Measurements from ENCODE around the gene MAGI3.
"Not testable (repeated sequence)": the region's sequence is repeated elsewhere in the genome, so short reads cannot be mapped to it uniquely, and the experiment has no call there.

The MAGI3 gene

DNA sequence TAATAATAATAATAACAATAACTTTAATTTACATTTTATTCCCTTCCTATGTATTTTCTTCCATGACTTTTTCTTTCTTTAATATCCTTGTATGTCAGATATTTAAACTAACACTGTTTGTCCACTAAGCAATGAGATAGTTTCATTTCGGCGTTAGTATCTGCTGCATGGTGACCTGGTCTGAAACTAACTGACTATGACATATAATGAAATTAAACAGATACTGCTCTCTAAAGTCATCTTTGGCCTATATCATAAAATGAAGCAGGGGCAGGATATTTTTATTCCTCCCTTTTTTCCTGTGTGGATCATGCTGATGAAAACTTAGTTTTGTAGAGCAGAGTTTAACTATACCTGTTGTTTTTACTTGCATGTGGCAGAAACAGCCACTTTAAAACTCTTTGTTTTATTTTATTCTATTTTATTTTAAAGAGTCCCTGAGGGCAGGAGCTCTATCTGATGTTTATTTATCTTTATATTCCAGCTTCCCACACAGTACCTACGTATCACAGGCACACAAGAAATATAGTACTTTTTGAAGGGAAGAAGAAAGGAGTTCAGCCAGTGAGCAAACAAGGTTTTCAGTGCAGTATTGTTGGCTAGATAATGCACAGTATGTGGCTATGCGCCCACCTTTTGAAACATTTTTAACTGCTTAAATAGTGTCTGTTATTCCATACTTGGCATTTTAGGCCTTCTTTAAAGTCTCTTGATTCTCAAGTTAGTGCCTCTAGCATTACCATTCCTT is 203.4 kb downstream of the MAGI3 start:
- no peaks in the 10 kb centered on the region for H3K27me3 ChIP-seq (ENCODE audit: control insufficient read depth in 1 of 2, insufficient read depth in 2 of 2, low read length in 2 of 2)
- H3K9ac ChIP-seq (ENCODE audit: low read length), result no peak overlapping the region
- H3K36me3 ChIP-seq (ENCODE audit: insufficient read depth, low read length), result peaks cover 9% of the 10 kb centered on the region
- H3K4me3 ChIP-seq (ENCODE audit: low read depth in 1 of 2, low read length in 2 of 2), result no peak overlapping the region
- no peaks in the 10 kb centered on the region for H3K9me3 ChIP-seq (ENCODE audit: low read length)
- peak overlapping the region; percentile 41 for H3K27ac ChIP-seq (ENCODE audit: low read depth, low read length)
- H3K4me1 ChIP-seq (ENCODE audit: insufficient read depth, low read length), result no peaks in the 10 kb centered on the region

DNA sequence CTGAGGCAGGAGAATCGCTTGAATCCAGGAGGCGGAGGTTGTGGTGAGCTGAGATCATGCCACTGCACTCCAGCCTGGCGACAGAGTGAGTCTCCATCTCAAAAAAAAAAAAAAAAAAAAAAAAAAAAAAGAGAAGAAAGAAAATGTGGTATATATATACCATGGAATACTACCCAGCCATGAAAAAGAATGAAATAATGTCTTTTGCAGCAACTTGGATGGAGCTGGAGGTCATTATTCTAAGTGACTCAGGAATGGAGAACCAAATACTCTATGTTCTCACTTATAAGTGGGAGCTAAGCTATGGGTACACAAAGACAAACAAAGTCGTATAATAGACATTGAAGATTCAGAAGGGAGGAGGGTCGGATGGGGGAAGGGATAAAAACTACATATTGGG is 214.2 kb downstream of the MAGI3 start:
- H3K4me1 ChIP-seq (ENCODE audit: insufficient read depth, low read length); H3K9me3 ChIP-seq (ENCODE audit: low read length); H3K27ac ChIP-seq (ENCODE audit: low read depth, low read length); H3K36me3 ChIP-seq (ENCODE audit: insufficient read depth, low read length); H3K4me3 ChIP-seq (ENCODE audit: low read depth in 1 of 2, low read length in 2 of 2); H3K27me3 ChIP-seq (ENCODE audit: control insufficient read depth in 1 of 2, insufficient read depth in 2 of 2, low read length in 2 of 2); H3K9ac ChIP-seq (ENCODE audit: low read length): not testable (repeated sequence)

DNA sequence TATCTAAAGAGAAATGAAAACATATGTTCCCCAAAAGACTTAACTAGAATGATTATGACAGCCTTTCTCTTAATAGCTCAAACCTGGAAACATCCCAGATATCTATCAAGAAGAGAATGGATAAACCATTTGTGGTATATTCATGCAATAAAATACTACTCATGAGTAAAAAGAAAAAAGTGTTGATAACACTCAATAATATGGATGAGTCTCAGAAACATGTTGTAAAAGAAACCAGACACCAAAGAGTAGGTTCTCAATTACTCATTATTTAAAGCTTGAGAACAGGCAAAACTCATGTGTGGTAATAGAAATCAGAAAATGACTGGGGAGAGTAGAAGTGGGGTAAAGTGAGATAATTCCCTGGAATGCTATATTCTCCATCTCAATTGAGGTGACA is 214.8 kb downstream of the MAGI3 start:
- Histone ChIP-seq H3K27me3 (ENCODE audit: control insufficient read depth in 1 of 2, insufficient read depth in 2 of 2, low read length in 2 of 2) (no peaks in the 10 kb centered on the region), H3K9me3 (ENCODE audit: low read length) (no peaks in the 10 kb centered on the region), H3K36me3 (ENCODE audit: insufficient read depth, low read length) (no peaks in the 10 kb centered on the region), H3K9ac (ENCODE audit: low read length) (no peak overlapping the region), H3K4me3 (ENCODE audit: low read depth in 1 of 2, low read length in 2 of 2) (no peak overlapping the region), H3K4me1 (ENCODE audit: insufficient read depth, low read length) (peaks cover 3% of the 10 kb centered on the region), H3K27ac (ENCODE audit: low read depth, low read length) (no peak overlapping the region)

DNA sequence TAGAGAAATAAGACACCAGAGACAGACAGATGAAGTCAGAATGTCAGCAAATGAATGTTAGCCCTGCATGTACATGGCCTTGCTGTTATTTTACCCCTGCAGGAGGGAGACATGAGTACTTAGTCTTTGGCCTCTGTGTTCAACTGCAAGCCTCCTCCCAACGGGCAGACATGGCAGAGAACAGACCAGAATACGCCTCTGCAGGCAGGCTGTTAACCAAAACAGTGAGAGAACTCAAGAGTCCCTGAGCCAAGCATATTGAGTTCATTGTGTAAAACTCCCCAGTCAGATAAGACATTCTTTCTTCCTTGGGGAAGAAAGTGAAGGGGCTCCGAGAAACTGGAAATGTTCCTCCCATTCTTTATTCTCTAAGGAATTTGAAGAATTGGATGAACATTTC is 218.1 kb downstream of the MAGI3 start:
- Histone ChIP-seq H3K4me3 (ENCODE audit: low read depth in 1 of 2, low read length in 2 of 2) (no peak overlapping the region), H3K27ac (ENCODE audit: low read depth, low read length) (no peak overlapping the region), H3K9ac (ENCODE audit: low read length) (no peak overlapping the region), H3K9me3 (ENCODE audit: low read length) (no peaks in the 10 kb centered on the region), H3K4me1 (ENCODE audit: insufficient read depth, low read length) (peaks cover 3% of the 10 kb centered on the region), H3K27me3 (ENCODE audit: control insufficient read depth in 1 of 2, insufficient read depth in 2 of 2, low read length in 2 of 2) (no peaks in the 10 kb centered on the region), H3K36me3 (ENCODE audit: insufficient read depth, low read length) (no peaks in the 10 kb centered on the region)

DNA sequence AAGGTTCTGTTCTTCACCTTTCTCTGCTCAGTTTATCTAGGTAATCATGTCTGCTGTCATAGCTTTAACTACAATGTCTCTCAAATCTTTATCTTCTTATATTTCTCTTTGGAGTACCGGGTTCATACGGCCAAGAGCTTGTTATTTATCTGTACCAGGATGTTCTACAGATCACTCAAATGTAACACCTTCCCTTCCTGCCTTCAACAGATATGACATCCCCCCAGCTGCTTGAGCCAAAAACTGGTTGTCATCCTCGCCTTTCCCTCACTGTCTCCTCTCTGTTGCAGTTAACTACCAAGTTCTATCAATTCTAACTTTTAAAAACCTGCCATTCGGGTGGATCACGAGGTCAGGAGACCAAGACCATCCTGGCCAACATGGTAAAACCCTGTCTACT is 220.1 kb downstream of the MAGI3 start:
- no peaks in the 10 kb centered on the region for H3K36me3 ChIP-seq (ENCODE audit: insufficient read depth, low read length)
- H3K27ac ChIP-seq (ENCODE audit: low read depth, low read length), result no peak overlapping the region
- H3K4me1 ChIP-seq (ENCODE audit: insufficient read depth, low read length), result peaks cover 3% of the 10 kb centered on the region
- H3K27me3 ChIP-seq (ENCODE audit: control insufficient read depth in 1 of 2, insufficient read depth in 2 of 2, low read length in 2 of 2), result no peaks in the 10 kb centered on the region
- no peak overlapping the region for H3K9ac ChIP-seq (ENCODE audit: low read length)
- no peaks in the 10 kb centered on the region for H3K9me3 ChIP-seq (ENCODE audit: low read length)
- no peak overlapping the region for H3K4me3 ChIP-seq (ENCODE audit: low read depth in 1 of 2, low read length in 2 of 2)

DNA sequence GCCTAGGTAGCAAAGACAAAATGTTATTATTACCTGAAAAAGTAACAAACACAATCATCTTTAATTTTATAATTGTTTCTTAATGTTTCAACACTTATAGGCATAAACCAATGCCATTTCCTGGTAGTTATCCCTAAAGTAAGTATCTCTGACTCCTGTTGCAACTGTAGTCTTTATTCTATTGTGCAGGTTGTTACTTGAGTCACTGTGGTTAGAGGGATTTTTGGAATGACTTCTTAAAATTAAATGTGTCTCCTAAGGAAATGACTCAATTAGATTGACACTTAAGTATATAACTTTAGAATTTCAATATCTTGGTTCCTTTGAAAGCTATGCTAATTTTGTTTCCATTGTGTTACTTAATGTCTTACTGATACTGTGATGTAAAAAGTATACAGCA is 225.1 kb downstream of the MAGI3 start:
- no peak overlapping the region for H3K4me3 ChIP-seq (ENCODE audit: low read depth in 1 of 2, low read length in 2 of 2)
- H3K9ac ChIP-seq (ENCODE audit: low read length), result no peak overlapping the region
- H3K27ac ChIP-seq (ENCODE audit: low read depth, low read length), result no peak overlapping the region
- no peaks in the 10 kb centered on the region for H3K27me3 ChIP-seq (ENCODE audit: control insufficient read depth in 1 of 2, insufficient read depth in 2 of 2, low read length in 2 of 2)
- no peaks in the 10 kb centered on the region for H3K36me3 ChIP-seq (ENCODE audit: insufficient read depth, low read length)
- H3K9me3 ChIP-seq (ENCODE audit: low read length), result no peaks in the 10 kb centered on the region
- H3K4me1 ChIP-seq (ENCODE audit: insufficient read depth, low read length), result peaks cover 13% of the 10 kb centered on the region

DNA sequence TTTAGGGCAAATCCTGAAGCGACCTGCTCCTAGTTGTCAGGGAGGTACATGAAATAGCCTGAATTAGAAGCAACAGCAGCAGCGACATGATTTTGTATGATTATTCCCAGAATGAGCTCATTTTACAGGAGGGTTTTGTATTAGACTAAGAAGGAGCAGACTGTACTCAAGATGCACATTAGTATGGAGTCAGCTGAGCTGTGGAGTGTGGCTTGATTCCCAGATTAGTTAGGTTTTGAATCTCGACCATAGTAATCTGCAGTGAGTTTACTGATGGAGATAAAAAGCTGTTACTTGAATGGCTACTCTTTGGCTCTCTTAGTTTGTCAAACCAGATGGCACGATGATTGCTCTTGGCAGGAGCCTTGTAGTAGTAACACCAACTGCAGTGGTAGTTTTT is 225.8 kb downstream of the MAGI3 start:
- H3K9me3 ChIP-seq (ENCODE audit: low read length), result no peaks in the 10 kb centered on the region
- no peak overlapping the region for H3K9ac ChIP-seq (ENCODE audit: low read length)
- no peak overlapping the region for H3K4me3 ChIP-seq (ENCODE audit: low read depth in 1 of 2, low read length in 2 of 2)
- no peak overlapping the region for H3K27ac ChIP-seq (ENCODE audit: low read depth, low read length)
- no peaks in the 10 kb centered on the region for H3K36me3 ChIP-seq (ENCODE audit: insufficient read depth, low read length)
- H3K4me1 ChIP-seq (ENCODE audit: insufficient read depth, low read length), result peaks cover 13% of the 10 kb centered on the region
- no peaks in the 10 kb centered on the region for H3K27me3 ChIP-seq (ENCODE audit: control insufficient read depth in 1 of 2, insufficient read depth in 2 of 2, low read length in 2 of 2)

DNA sequence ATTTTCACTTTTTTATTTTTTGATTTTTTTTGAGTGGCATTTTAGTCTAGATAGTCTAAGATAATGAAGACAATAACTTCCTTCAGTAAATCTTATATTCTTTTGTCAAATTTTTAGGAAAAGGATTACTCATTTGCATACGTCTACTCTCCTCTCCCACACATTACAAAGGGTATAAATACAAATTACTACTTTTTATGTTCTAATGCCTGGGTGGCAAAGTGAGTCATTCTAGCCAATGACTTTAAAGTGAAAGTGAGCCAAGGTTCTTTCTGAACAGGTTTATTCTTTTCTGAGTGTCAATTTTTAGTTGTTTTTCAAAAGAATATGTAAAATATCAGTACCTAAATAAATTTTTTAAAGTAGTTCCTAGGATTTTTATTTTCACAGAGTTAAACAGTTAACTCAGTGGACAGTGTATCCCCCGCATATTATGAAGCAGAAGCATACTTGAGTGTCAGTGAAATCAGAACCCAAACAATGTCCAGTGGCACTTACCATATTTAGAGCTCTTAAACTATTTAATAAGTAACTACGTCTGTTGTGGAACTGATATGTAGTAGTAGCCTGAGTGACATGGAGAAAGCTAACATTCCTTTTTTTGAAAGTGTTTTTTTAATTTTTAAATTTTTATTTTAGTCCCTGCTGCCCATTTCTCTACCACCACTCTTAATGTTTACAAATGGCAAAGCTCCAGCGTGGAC is 227.3 kb downstream of the MAGI3 start:
- H3K4me1 ChIP-seq (ENCODE audit: insufficient read depth, low read length), result peaks cover 13% of the 10 kb centered on the region
- no peak overlapping the region for H3K9ac ChIP-seq (ENCODE audit: low read length)
- H3K4me3 ChIP-seq (ENCODE audit: low read depth in 1 of 2, low read length in 2 of 2), result no peak overlapping the region
- H3K9me3 ChIP-seq (ENCODE audit: low read length), result no peaks in the 10 kb centered on the region
- no peaks in the 10 kb centered on the region for H3K36me3 ChIP-seq (ENCODE audit: insufficient read depth, low read length)
- H3K27ac ChIP-seq (ENCODE audit: low read depth, low read length), result no peak overlapping the region
- H3K27me3 ChIP-seq (ENCODE audit: control insufficient read depth in 1 of 2, insufficient read depth in 2 of 2, low read length in 2 of 2), result no peaks in the 10 kb centered on the region

DNA sequence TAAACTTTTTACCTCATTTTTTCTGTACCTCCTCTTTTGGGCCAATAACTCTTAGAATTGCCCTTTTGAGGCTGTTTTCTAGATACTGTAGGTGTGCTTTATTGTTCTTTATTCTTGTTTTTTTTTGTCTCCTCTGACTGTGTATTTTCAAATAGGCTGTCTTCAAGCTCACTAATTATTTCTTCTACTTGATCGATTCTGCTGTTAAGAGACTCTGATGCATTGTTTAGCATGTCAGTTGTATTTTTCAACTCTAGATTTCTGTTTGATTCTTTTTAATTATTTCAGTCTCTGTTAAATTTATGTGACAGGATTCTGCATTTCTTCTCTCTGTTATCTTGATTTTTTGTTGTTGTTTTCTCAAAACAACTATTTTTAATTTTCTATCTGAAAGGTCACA is 238.7 kb downstream of the MAGI3 start:
- H3K9ac ChIP-seq (ENCODE audit: low read length), result no peak overlapping the region
- no peaks in the 10 kb centered on the region for H3K9me3 ChIP-seq (ENCODE audit: low read length)
- H3K27me3 ChIP-seq (ENCODE audit: control insufficient read depth in 1 of 2, insufficient read depth in 2 of 2, low read length in 2 of 2), result no peaks in the 10 kb centered on the region
- H3K36me3 ChIP-seq (ENCODE audit: insufficient read depth, low read length), result peaks cover 10% of the 10 kb centered on the region
- no peaks in the 10 kb centered on the region for H3K4me1 ChIP-seq (ENCODE audit: insufficient read depth, low read length)
- H3K4me3 ChIP-seq (ENCODE audit: low read depth in 1 of 2, low read length in 2 of 2), result no peak overlapping the region
- H3K27ac ChIP-seq (ENCODE audit: low read depth, low read length), result no peak overlapping the region

DNA sequence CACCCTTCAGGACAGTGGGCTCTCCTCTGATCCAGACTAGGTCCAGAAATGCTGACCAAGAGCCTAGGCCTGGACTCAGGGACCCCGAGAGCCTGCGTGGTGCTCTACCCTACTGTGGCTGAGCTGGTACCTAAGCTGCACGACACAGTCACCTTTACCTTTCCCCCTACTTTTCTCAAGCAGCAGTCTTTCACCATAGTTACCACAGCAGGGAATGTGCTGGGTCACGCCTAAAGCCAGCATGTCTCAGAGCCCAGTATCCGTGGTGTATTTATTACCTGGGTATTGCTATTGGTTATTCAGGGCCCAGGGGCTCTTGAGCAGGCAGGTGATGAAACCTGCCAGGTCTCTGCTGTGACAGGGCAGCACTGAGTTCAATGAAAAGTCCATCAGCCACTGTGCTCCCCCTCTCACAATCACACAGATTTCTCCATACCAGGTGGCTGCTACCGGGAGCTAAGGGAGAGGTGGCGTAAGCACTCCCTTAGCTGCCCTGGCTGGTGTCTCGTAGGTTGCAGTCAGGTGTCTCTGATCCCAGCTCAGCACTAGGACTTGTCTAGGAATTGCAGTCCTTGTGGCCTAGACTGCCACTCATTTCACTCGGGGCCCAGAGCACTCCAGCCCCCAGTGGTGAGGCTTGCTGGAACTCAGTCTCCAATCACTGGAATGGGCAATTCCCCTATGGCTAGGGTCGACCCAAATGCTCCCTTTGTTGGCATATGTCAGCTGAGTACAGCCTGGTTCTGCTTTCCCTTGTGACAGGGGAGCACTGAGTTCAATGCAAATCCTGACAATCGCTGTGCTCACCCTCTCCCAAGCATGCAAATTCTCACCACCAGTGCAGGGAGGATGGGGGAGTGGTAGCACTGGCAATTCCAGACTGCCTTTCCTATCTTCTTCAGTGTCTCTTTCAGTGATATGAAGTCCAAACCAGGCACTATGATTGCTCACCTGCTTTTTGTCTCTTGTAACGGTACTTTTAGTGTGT is 240.3 kb downstream of the MAGI3 start:
- Histone ChIP-seq H3K27me3 (ENCODE audit: control insufficient read depth in 1 of 2, insufficient read depth in 2 of 2, low read length in 2 of 2) (no peaks in the 10 kb centered on the region), H3K36me3 (ENCODE audit: insufficient read depth, low read length) (peaks cover 10% of the 10 kb centered on the region), H3K27ac (ENCODE audit: low read depth, low read length) (no peak overlapping the region), H3K9ac (ENCODE audit: low read length) (no peak overlapping the region), H3K9me3 (ENCODE audit: low read length) (no peaks in the 10 kb centered on the region), H3K4me3 (ENCODE audit: low read depth in 1 of 2, low read length in 2 of 2) (no peak overlapping the region), H3K4me1 (ENCODE audit: insufficient read depth, low read length) (no peaks in the 10 kb centered on the region)

DNA sequence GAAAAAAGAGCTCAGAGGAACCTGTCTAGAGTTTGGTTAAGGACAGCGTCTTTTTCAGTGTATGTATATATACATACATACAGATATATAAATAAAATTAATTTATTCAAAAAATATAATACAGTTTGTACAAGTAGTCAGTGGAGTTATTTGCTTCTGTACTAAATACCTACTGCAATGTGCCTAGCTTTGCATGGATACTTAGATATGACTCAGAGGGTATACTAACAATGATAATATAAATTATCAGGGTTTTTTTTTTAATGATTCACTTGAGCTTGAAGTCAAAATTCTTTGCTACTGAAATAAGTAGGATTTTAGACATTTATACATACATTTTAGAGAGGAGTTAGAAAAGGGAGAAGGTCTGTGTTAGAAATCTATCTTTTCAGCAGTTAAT is 251.1 kb downstream of the MAGI3 start:
- no peaks in the 10 kb centered on the region for H3K4me1 ChIP-seq (ENCODE audit: insufficient read depth, low read length)
- H3K9ac ChIP-seq (ENCODE audit: low read length), result no peak overlapping the region

More for the DNA sequence above, 251.1 kb downstream of the MAGI3 start:
- Histone ChIP-seq H3K27ac (ENCODE audit: low read depth, low read length) (no peak overlapping the region), H3K27me3 (ENCODE audit: control insufficient read depth in 1 of 2, insufficient read depth in 2 of 2, low read length in 2 of 2) (no peaks in the 10 kb centered on the region), H3K9me3 (ENCODE audit: low read length) (no peaks in the 10 kb centered on the region), H3K36me3 (ENCODE audit: insufficient read depth, low read length) (peaks cover 6% of the 10 kb centered on the region), H3K4me3 (ENCODE audit: low read depth in 1 of 2, low read length in 2 of 2) (no peak overlapping the region)
